GM18907 (cell line): ENCODE data around the gene GNG13.
A peak's percentile ranks its signal among the peaks of the same experiment; 100 is the strongest.

Experiments
- ATAC-seq: cut with Tn5 transposase; IDR thresholded peaks from one replicate; pipeline ENCODE4 v1.9.1; 2021; ENCODE audit warnings: mild to moderate bottlenecking, moderate library complexity; ENCODE audit not compliant: unreplicated experiment

GNG13 gene

GRCh38 chr16:795580-796229, 4.8 kb downstream of the GNG13 start:
- no peak for ATAC-seq

GRCh38 chr16:794853-795466, 5.6 kb downstream of the GNG13 start:
- ATAC-seq, result no peak

GRCh38 chr16:794091-794822, 6.3 kb downstream of the GNG13 start:
- ATAC-seq, result no peak

- ATAC-seq, result no peak
Measured at GRCh38 chr16:793414-793813, 7.1 kb downstream of the GNG13 start.

- no peak for ATAC-seq
Measured at GRCh38 chr16:792221-792995, 8.1 kb downstream of the GNG13 start.

GRCh38 chr16:791131-791530, 9.4 kb downstream of the GNG13 start:
- ATAC-seq, result no peak

GRCh38 chr16:790086-790485, 10.4 kb downstream of the GNG13 start:
- no peak for ATAC-seq

GRCh38 chr16:789191-789850, 11.2 kb downstream of the GNG13 start:
- no peak for ATAC-seq

GRCh38 chr16:788399-789126, 12.0 kb downstream of the GNG13 start, which contains the start of gene CHTF18:
Gene CHTF18, plus strand, starts transcription at chr16:788620. Its CDS starts 65 bp downstream, at chr16:788685.
- peak; percentile 59 for ATAC-seq

- ATAC-seq, result peak; percentile 22
Measured at GRCh38 chr16:787978-788398, 12.5 kb downstream of the GNG13 start, which contains the start of gene RPUSD1. Gene RPUSD1, minus strand, starts transcription at chr16:788381. Its CDS starts 644 bp downstream, at chr16:787737.

GRCh38 chr16:787321-787966, 13.1 kb downstream of the GNG13 start:
- ATAC-seq, result no peak

GRCh38 chr16:785563-786535, 14.7 kb downstream of the GNG13 start:
- no peak for ATAC-seq

- no peak for ATAC-seq
Measured at GRCh38 chr16:784431-784830, 16.1 kb downstream of the GNG13 start.

- no peak for ATAC-seq
Measured at GRCh38 chr16:783404-784161, 17.0 kb downstream of the GNG13 start.

- no peak for ATAC-seq
Measured at GRCh38 chr16:782766-783403, 17.6 kb downstream of the GNG13 start.

GRCh38 chr16:782258-782657, 18.3 kb downstream of the GNG13 start:
- ATAC-seq, result no peak
